K562 (cell line): ENCODE data around the gene AMER3.

Experiments used
- CTCF ChIP-seq, 3 experiments: IDR thresholded peaks in 2 of 3; conservative IDR thresholded peaks in 1 of 3; 2 replicates each; pipeline ENCODE4 v1.5.1; 2011 to 2012; ENCODE audit warnings: low read length in 3 of 3, mild to moderate bottlenecking in 3 of 3, control low read depth in 2 of 3, improper control_type of control experiment in 1 of 3, inconsistent platforms in 1 of 3, low read depth in 1 of 3, mixed read lengths in 1 of 3, moderate library complexity in 1 of 3; ENCODE audit not compliant: insufficient read depth in 2 of 3
- PKNOX1 ChIP-seq: fragments of 450-650 bp; IDR thresholded peaks from 2 replicates; pipeline ENCODE4 v1.6.1; 2016
- POLR2A ChIP-seq: fragments of 450-650 bp; conservative IDR thresholded peaks from 2 replicates; pipeline ENCODE4 v1.6.1; 2016
- PTBP1 ChIP-seq: fragments of 200-400 bp; formaldehyde crosslinking; IDR thresholded peaks from 2 replicates; pipeline ENCODE4 v1.6.1; 2017; ENCODE audit warnings: low read depth, low read length
- ZNF609 ChIP-seq: sonication (generic); formaldehyde crosslinking; IDR thresholded peaks from 2 replicates; pipeline ENCODE4 v1.8.1; 2023; ENCODE audit warnings: missing genetic modification reagents, mild to moderate bottlenecking, borderline replicate concordance

- TF ChIP-seq PKNOX1, result no peak
- no peak for TF ChIP-seq CTCF (IDR thresholded peaks at IDR 0.05 in 2 of 3, conservative IDR thresholded peaks at IDR 0.05 in 1 of 3; ENCODE audit: insufficient read depth in 2 of 3, low read depth in 1 of 3, low read length in 3 of 3)
- no peak for TF ChIP-seq PTBP1
- TF ChIP-seq ZNF609, result no peak
- TF ChIP-seq POLR2A, result no peak
Measured at GRCh38 chr2:130736487-130736886, 18.9 kb upstream of the AMER3 start.
